H9 (cell line): ENCODE results near the gene STK32C. TPM values are rescaled to one million over a fixed set of nuclear protein-coding genes. Genes with fewer than 3 reads are reported as not detected.

Experiments
- DNase-seq: peaks from one replicate; pipeline ENCODE4 v3.0.0-alpha.2; 2017
- H2AFZ ChIP-seq: one replicate; pipeline ENCODE4 v1.6.1; 2013; ENCODE audit warnings: mild to moderate bottlenecking, low read length, control low read depth, moderate library complexity
- H2AK5ac ChIP-seq: 2 replicates; pipeline ENCODE4 v1.6.1; 2013; ENCODE audit warnings: low read length, control low read depth, mixed read lengths; ENCODE audit not compliant: insufficient read length
- H2BK120ac ChIP-seq: one replicate; pipeline ENCODE4 v1.6.1; 2013; ENCODE audit warnings: low read depth, mild to moderate bottlenecking, low read length, control low read depth, inconsistent platforms; ENCODE audit not compliant: poor library complexity, severe bottlenecking
- H2BK12ac ChIP-seq: 2 replicates; pipeline ENCODE4 v1.6.1; 2013; ENCODE audit warnings: low read length, control low read depth, mixed read lengths, low read depth; ENCODE audit not compliant: insufficient read length
- H2BK15ac ChIP-seq: 2 replicates; pipeline ENCODE4 v1.6.1; 2013; ENCODE audit warnings: low read depth, low read length, control low read depth
- H2BK20ac ChIP-seq: one replicate; pipeline ENCODE4 v1.6.1; 2013; ENCODE audit warnings: low read depth, mild to moderate bottlenecking, low read length, control low read depth, inconsistent platforms; ENCODE audit not compliant: poor library complexity, severe bottlenecking
- H2BK5ac ChIP-seq: 2 replicates; pipeline ENCODE4 v1.6.1; 2013; ENCODE audit warnings: low read length, control low read depth, mixed read lengths; ENCODE audit not compliant: insufficient read length
- H3K14ac ChIP-seq: 2 replicates; pipeline ENCODE4 v1.6.1; 2013; ENCODE audit warnings: low read length, control low read depth; ENCODE audit not compliant: insufficient read depth
- H3K18ac ChIP-seq: 2 replicates; pipeline ENCODE4 v1.6.1; 2013; ENCODE audit warnings: low read depth, mild to moderate bottlenecking, mixed read lengths, low read length, control low read depth; ENCODE audit not compliant: insufficient read length
- H3K23ac ChIP-seq: 2 replicates; pipeline ENCODE4 v1.6.1; 2013; ENCODE audit warnings: low read length, control low read depth, mixed read lengths, low read depth; ENCODE audit not compliant: insufficient read length
- H3K23me2 ChIP-seq: 2 replicates; pipeline ENCODE4 v1.6.1; 2013; ENCODE audit warnings: low read depth, mild to moderate bottlenecking, mixed read lengths, low read length, control low read depth; ENCODE audit not compliant: insufficient read length, poor library complexity, severe bottlenecking
- H3K27ac ChIP-seq: 2 replicates; pipeline ENCODE4 v1.5.1; 2013; ENCODE audit warnings: low read length, control low read depth, mixed read lengths, low read depth; ENCODE audit not compliant: insufficient read length
- H3K27me3 ChIP-seq: 2 replicates; pipeline ENCODE4 v1.6.1; 2013; ENCODE audit warnings: low read length, control low read depth, inconsistent platforms; ENCODE audit not compliant: insufficient read depth
- H3K4ac ChIP-seq: 2 replicates; pipeline ENCODE4 v1.6.1; 2013; ENCODE audit warnings: low read depth, mild to moderate bottlenecking, control low read depth, inconsistent platforms, low read length, moderate library complexity
- H3K4me1 ChIP-seq: 2 replicates; pipeline ENCODE4 v1.6.1; 2013; ENCODE audit warnings: low read length, control low read depth, inconsistent platforms; ENCODE audit not compliant: insufficient read depth
- H3K4me2 ChIP-seq: 2 replicates; pipeline ENCODE4 v1.6.1; 2013; ENCODE audit warnings: low read length, control low read depth, mixed read lengths; ENCODE audit not compliant: insufficient read length, insufficient read depth
- H3K56ac ChIP-seq: 2 replicates; pipeline ENCODE4 v1.6.1; 2013; ENCODE audit warnings: low read depth, mild to moderate bottlenecking, mixed read lengths, low read length, control low read depth; ENCODE audit not compliant: insufficient read length
- H3K79me1 ChIP-seq: 2 replicates; pipeline ENCODE4 v1.6.1; 2013; ENCODE audit warnings: low read depth, mild to moderate bottlenecking, moderate library complexity, low read length, control low read depth, inconsistent platforms; ENCODE audit not compliant: insufficient read depth, poor library complexity, severe bottlenecking
- H3K79me2 ChIP-seq: 2 replicates; pipeline ENCODE4 v1.6.1; 2013; ENCODE audit warnings: low read length, control low read depth, inconsistent platforms; ENCODE audit not compliant: insufficient read depth
- H3K9ac ChIP-seq: 2 replicates; pipeline ENCODE4 v1.6.1; 2013; ENCODE audit warnings: low read length, control low read depth, mixed read lengths; ENCODE audit not compliant: insufficient read length; ENCODE audit errors: extremely low read depth
- H3K9me3 ChIP-seq: one replicate; pipeline ENCODE4 v1.6.1; 2013; ENCODE audit warnings: low read depth, low read length, inconsistent platforms; ENCODE audit not compliant: control insufficient read depth
- H3T11ph ChIP-seq: one replicate; pipeline ENCODE4 v1.6.1; 2013; ENCODE audit warnings: mild to moderate bottlenecking, low read length, control low read depth, inconsistent platforms
- H4K20me1 ChIP-seq: one replicate; pipeline ENCODE4 v1.6.1; 2013; ENCODE audit not compliant: control insufficient read depth, insufficient read length, insufficient read depth
- H4K5ac ChIP-seq: 2 replicates; pipeline ENCODE4 v1.6.1; 2013; ENCODE audit warnings: low read depth, mild to moderate bottlenecking, mixed read lengths, low read length, control low read depth; ENCODE audit not compliant: insufficient read length
- H4K8ac ChIP-seq: replicated peaks from 2 replicates; pipeline ENCODE4 v1.6.1; 2013; ENCODE audit warnings: low read length, control low read depth, mixed read lengths, low read depth; ENCODE audit not compliant: insufficient read length
- H4K91ac ChIP-seq: 2 replicates; pipeline ENCODE4 v1.6.1; 2013; ENCODE audit warnings: low read depth, mild to moderate bottlenecking, moderate library complexity, mixed read lengths, low read length, control low read depth; ENCODE audit not compliant: insufficient read length
- H3K27ac Mint-ChIP-seq, 3 experiments: 2 replicates in 2 of 3; 3 replicates in 1 of 3; pipeline ENCODE4 v1.8.0; 2020 to 2021; ENCODE audit warnings: mixed read lengths in 3 of 3, mild to moderate bottlenecking in 1 of 3, moderate library complexity in 1 of 3
- H3K27me3 Mint-ChIP-seq: 2 replicates; pipeline ENCODE4 v1.8.0; 2021; ENCODE audit warnings: low read depth, mild to moderate bottlenecking, moderate library complexity, mixed read lengths
- H3K36me3 Mint-ChIP-seq, 3 experiments: 2 replicates in 2 of 3; 3 replicates in 1 of 3; pipeline ENCODE4 v1.8.0; 2020 to 2021; ENCODE audit warnings: low read depth in 3 of 3, mixed read lengths in 3 of 3; ENCODE audit not compliant: insufficient read depth in 1 of 3
- H3K4me1 Mint-ChIP-seq, 2 experiments: 2 replicates each; pipeline ENCODE4 v1.8.0; 2020; ENCODE audit warnings: mixed read lengths in 2 of 2
- H3K4me3 Mint-ChIP-seq, 2 experiments: 2 replicates in 1 of 2; 3 replicates in 1 of 2; pipeline ENCODE4 v1.8.0; 2020 to 2021; ENCODE audit warnings: mild to moderate bottlenecking in 2 of 2, mixed read lengths in 2 of 2, moderate library complexity in 1 of 2
- H3K9me3 Mint-ChIP-seq, 2 experiments: 2 replicates in 1 of 2; 3 replicates in 1 of 2; pipeline ENCODE4 v1.8.0; 2020; ENCODE audit warnings: mild to moderate bottlenecking in 2 of 2, mixed read lengths in 2 of 2, moderate library complexity in 1 of 2
- CTCF ChIP-seq: fragments of 200-600 bp; sonication (generic); conservative IDR thresholded peaks from 3 replicates; pipeline ENCODE4 v1.8.0; 2021; ENCODE audit warnings: antibody characterized with exemption, mild to moderate bottlenecking
- WGBS: extraction: QIAGEN DNeasy Blood & Tissue Kit; methylation state at CpG from one replicate; pipeline ENCODE4 v1.1.7; 2013; ENCODE audit warnings: missing lambda C conversion rate, low lambda C conversion rate, mixed read lengths; ENCODE audit not compliant: insufficient read length; ENCODE audit errors: extremely low coverage; 5-methylcytosine and 5-hydroxymethylcytosine counted together
- total RNA-seq: library from RNA; stranded (reverse); gene quantifications from 2 replicates; pipeline ENCODE4 v1.2.1, GENCODE V29; 2021

The STK32C gene
- total RNA-seq, 1 experiment from 2014 or later: 11.3 TPM

GRCh38 chr10:132313865-132314264 lies 6.1 kb upstream of the STK32C start:
- no peak overlapping the region for H3K14ac ChIP-seq
- H2AK5ac ChIP-seq: no peak overlapping the region
- H2BK15ac ChIP-seq: no peak overlapping the region
- no peaks in the 10 kb centered on the region for H3K9me3 ChIP-seq
- H4K5ac ChIP-seq: no peak overlapping the region
- Mint-ChIP-seq H3K36me3 (peaks cover 0 to 2% (median 0%) of the 10 kb centered on the region in 3 experiments; a peak in 1 of 7 replicates), H3K27ac (no peak overlapping the region), H3K27me3 (peaks cover 52% of the 10 kb centered on the region), H3K4me1 (peaks cover 6 to 9% of the 10 kb centered on the region in 2 experiments), H3K4me3 (no peak overlapping the region), H3K9me3 (peaks cover 4 to 5% of the 10 kb centered on the region in 2 experiments; a peak in 4 of 5 replicates)
- no peak overlapping the region for H2BK20ac ChIP-seq
- peaks cover 12% of the 10 kb centered on the region; the same call in 1 of the 2 replicates for H3K27me3 ChIP-seq
- H4K91ac ChIP-seq: no peak overlapping the region
- peaks cover 3% of the 10 kb centered on the region for H3K23me2 ChIP-seq
- H3K9ac ChIP-seq: no peak overlapping the region
- no peak overlapping the region for H3K18ac ChIP-seq
- no peak overlapping the region for H4K8ac ChIP-seq
- peaks cover 4% of the 10 kb centered on the region for H4K20me1 ChIP-seq
- H2BK120ac ChIP-seq: no peak overlapping the region
- H2AFZ ChIP-seq: no peak overlapping the region
- no peak overlapping the region for H3K4me2 ChIP-seq
- no peak overlapping the region for H3K27ac ChIP-seq
- no CpG with 5 or more reads among the region's 6 CpGs for WGBS
- no peaks in the 10 kb centered on the region for H3K79me1 ChIP-seq
- H2BK5ac ChIP-seq: no peak overlapping the region
- H3T11ph ChIP-seq: no peak overlapping the region
- no peak for DNase-seq
- peaks cover 2% of the 10 kb centered on the region; the same call in 1 of the 2 replicates for H3K79me2 ChIP-seq
- H3K56ac ChIP-seq: no peak overlapping the region
- H2BK12ac ChIP-seq: no peak overlapping the region
- TF ChIP-seq CTCF: no peak
- no peak overlapping the region for H3K23ac ChIP-seq
- H3K4me1 ChIP-seq: no peaks in the 10 kb centered on the region
- no peak overlapping the region for H3K4ac ChIP-seq
